HEK293 (cell line): ENCODE data around the gene MTMR10.

ENCODE experiments used
- CTCF ChIA-PET: fragments of 350-600 bp; formaldehyde crosslinking; extraction: SDS; loops from one replicate; lab custom pipeline; 2021; ENCODE audit warnings: antibody characterized with exemption; lab: Yijun Ruan, JAX
- POLR2A ChIA-PET: fragments of 300-600 bp; formaldehyde crosslinking; extraction: SDS; loops from one replicate; lab custom pipeline; 2020; ENCODE audit warnings: antibody characterized with exemption, inconsistent platforms; lab: Yijun Ruan, JAX
- H3K27ac ChIP-seq: fragments of 200-500 bp; sonication (Bioruptor generic); 2 replicates; pipeline ENCODE4 v1.5.1; 2014; ENCODE audit warnings: low read depth, low read length, control low read depth, inconsistent platforms; ENCODE audit errors: extremely low read depth
- H3K36me3 ChIP-seq, 2 experiments: fragments of 200-500 bp in 1 of 2; sonication (Bioruptor generic) in 1 of 2; 1 replicate in 1 of 2; 2 replicates in 1 of 2; pipeline ENCODE4 v1.5.1; 2014 to 2017; ENCODE audit warnings: inconsistent platforms in 2 of 2, low read length in 2 of 2; ENCODE audit not compliant: control insufficient read depth in 2 of 2, insufficient read depth in 1 of 2
- H3K4me1 ChIP-seq: fragments of 200-500 bp; sonication (Bioruptor generic); 2 replicates; pipeline ENCODE4 v1.5.1; 2014; ENCODE audit warnings: mild to moderate bottlenecking, low read length, inconsistent platforms; ENCODE audit not compliant: control insufficient read depth, insufficient read depth
- H3K4me3 ChIP-seq: 2 replicates; pipeline ENCODE4 v1.5.1; 2011; ENCODE audit warnings: low read depth, mild to moderate bottlenecking, control low read depth, low read length, moderate library complexity
- H3K9me3 ChIP-seq: fragments of 200-500 bp; sonication (Bioruptor generic); 2 replicates; pipeline ENCODE4 v1.5.1; 2014; ENCODE audit warnings: low read depth, low read length, inconsistent platforms; ENCODE audit not compliant: control insufficient read depth, insufficient read depth
- HOXA7 ChIP-seq: sonication (generic); formaldehyde crosslinking; IDR thresholded peaks from 2 replicates; pipeline ENCODE4 v1.8.1; 2022; ENCODE audit warnings: missing genetic modification reagents, borderline replicate concordance
- KLF8 ChIP-seq: fragments of 450-650 bp; formaldehyde crosslinking; IDR thresholded peaks from 2 replicates; pipeline ENCODE4 v1.5.1; 2016; ENCODE audit warnings: missing biosample characterization, missing genetic modification characterization
- PRDM10 ChIP-seq: fragments of 450-650 bp; formaldehyde crosslinking; IDR thresholded peaks from 2 replicates; pipeline ENCODE4 v1.5.1; 2016; ENCODE audit warnings: missing biosample characterization, missing genetic modification characterization
- SP2 ChIP-seq: fragments of 450-650 bp; formaldehyde crosslinking; IDR thresholded peaks from 2 replicates; pipeline ENCODE4 v1.5.1; 2016; ENCODE audit warnings: missing biosample characterization, missing genetic modification characterization
- ZBTB10 ChIP-seq: fragments of 450-650 bp; formaldehyde crosslinking; IDR thresholded peaks from 2 replicates; pipeline ENCODE4 v1.5.1; 2016; ENCODE audit warnings: missing biosample characterization, missing genetic modification characterization
- ZBTB20 ChIP-seq: fragments of 450-650 bp; formaldehyde crosslinking; IDR thresholded peaks from 2 replicates; pipeline ENCODE4 v1.5.1; 2016; ENCODE audit warnings: missing biosample characterization, missing genetic modification characterization
- ZBTB26 ChIP-seq: fragments of 450-650 bp; formaldehyde crosslinking; optimal IDR thresholded peaks from 2 replicates; pipeline ENCODE3; 2016; ENCODE audit warnings: missing biosample characterization, mild to moderate bottlenecking, missing genetic modification characterization
- ZBTB8A ChIP-seq: fragments of 450-650 bp; formaldehyde crosslinking; IDR thresholded peaks from 2 replicates; pipeline ENCODE4 v1.5.1; 2016; ENCODE audit warnings: missing biosample characterization, missing genetic modification characterization
- ZIC2 ChIP-seq: fragments of 450-650 bp; formaldehyde crosslinking; IDR thresholded peaks from 2 replicates; pipeline ENCODE4 v1.5.1; 2016; ENCODE audit warnings: missing biosample characterization, missing genetic modification characterization
- ZNF148 ChIP-seq: fragments of 450-650 bp; formaldehyde crosslinking; IDR thresholded peaks from 2 replicates; pipeline ENCODE4 v1.5.0; 2017; ENCODE audit warnings: missing biosample characterization, missing genetic modification characterization, borderline replicate concordance
- ZNF211 ChIP-seq: fragments of 450-650 bp; formaldehyde crosslinking; IDR thresholded peaks from 2 replicates; pipeline ENCODE4 v1.5.1; 2016; ENCODE audit warnings: low read depth, missing biosample characterization, missing genetic modification characterization
- ZNF335 ChIP-seq: fragments of 450-650 bp; formaldehyde crosslinking; conservative IDR thresholded peaks from 2 replicates; pipeline ENCODE4 v1.5.1; 2016; ENCODE audit warnings: missing biosample characterization, missing genetic modification characterization
- ZNF341 ChIP-seq: fragments of 450-650 bp; formaldehyde crosslinking; IDR thresholded peaks from 2 replicates; pipeline ENCODE4; 2016; ENCODE audit warnings: low read depth, missing biosample characterization, missing genetic modification characterization
- ZNF423 ChIP-seq: fragments of 450-650 bp; formaldehyde crosslinking; IDR thresholded peaks from 2 replicates; pipeline ENCODE4 v1.5.1; 2016; ENCODE audit warnings: missing biosample characterization, missing genetic modification characterization
- ZNF513 ChIP-seq: fragments of 450-650 bp; IDR thresholded peaks from 2 replicates; pipeline ENCODE4 v1.5.1; 2018; ENCODE audit warnings: missing biosample characterization, missing genetic modification characterization
- ZNF610 ChIP-seq: fragments of 450-650 bp; formaldehyde crosslinking; IDR thresholded peaks from 2 replicates; pipeline ENCODE4 v1.5.1; 2016; ENCODE audit warnings: missing biosample characterization, missing genetic modification characterization, borderline replicate concordance
- ZNF623 ChIP-seq: fragments of 450-650 bp; formaldehyde crosslinking; IDR thresholded peaks from 2 replicates; pipeline ENCODE4 v1.5.1; 2016; ENCODE audit warnings: missing biosample characterization, missing genetic modification characterization
- ZNF660 ChIP-seq: fragments of 450-650 bp; IDR thresholded peaks from 2 replicates; pipeline ENCODE4 v1.5.1; 2018; ENCODE audit warnings: missing biosample characterization, mild to moderate bottlenecking, missing genetic modification characterization
- ZNF692 ChIP-seq: fragments of 450-650 bp; formaldehyde crosslinking; IDR thresholded peaks from 2 replicates; pipeline ENCODE4 v1.5.1; 2016; ENCODE audit warnings: missing biosample characterization, missing genetic modification characterization
- ZNF76 ChIP-seq: fragments of 450-650 bp; formaldehyde crosslinking; IDR thresholded peaks from 2 replicates; pipeline ENCODE4; 2016; ENCODE audit warnings: low read depth, missing biosample characterization, missing genetic modification characterization, borderline replicate concordance
- ZNF776 ChIP-seq: fragments of 450-650 bp; formaldehyde crosslinking; IDR thresholded peaks from 2 replicates; pipeline ENCODE4 v1.5.0; 2017; ENCODE audit warnings: missing biosample characterization, missing genetic modification characterization, borderline replicate concordance
- ZNF791 ChIP-seq: fragments of 450-650 bp; formaldehyde crosslinking; IDR thresholded peaks from 2 replicates; pipeline ENCODE4 v1.5.1; 2016; ENCODE audit warnings: missing biosample characterization, missing genetic modification characterization

Gene MTMR10

GRCh38 chr15:30991255-30992235 lies at the start of gene MTMR10:
MTMR10 (minus strand) TSS chr15:30991628; CDS start chr15:30991506, 122 bp downstream.
- Histone ChIP-seq H3K36me3 (peaks cover 0 to 3% of the 10 kb centered on the region in 2 experiments; a peak in 1 of 3 replicates), H3K4me1 (no peaks in the 10 kb centered on the region; the same call in 1 of the 2 replicates), H3K9me3 (no peaks in the 10 kb centered on the region), H3K4me3 (peak within 1 kb of the TSS; percentile 80), H3K27ac (peak within 1 kb of the TSS; percentile 91)
- POLR2A ChIA-PET: interaction anchor here (1.0 to 1.4 kb wide), 4 partner anchors 48 to 137 kb away, joined by 3 read pairs; no protein-coding TSS in a partner anchor
- CTCF ChIA-PET: interaction anchor here (0.7 to 0.9 kb wide), 3 partner anchors 32 to 137 kb away, joined by 3 to 4 read pairs (median 3); no protein-coding TSS in a partner anchor
- TF ChIP-seq PRDM10 (tag by site-specific recombination): peak; percentile 51; the same call in 1 of the 2 replicates
- TF ChIP-seq ZIC2 (tag by site-specific recombination): peak; percentile 12; the same call in 1 of the 2 replicates
- no peak for TF ChIP-seq ZNF791 (tag by site-specific recombination)
- peak; percentile 79; the same call in 1 of the 2 replicates for TF ChIP-seq KLF8 (tag by site-specific recombination)
- TF ChIP-seq ZNF341 (tag by site-specific recombination): peak; percentile 74
- peak; percentile 82 for TF ChIP-seq ZBTB20
- peak; percentile 95 for TF ChIP-seq ZBTB8A (tag by site-specific recombination)
- 0 out of 2 replicates have a peak, but pooled peaks have one; percentile 9 for TF ChIP-seq ZNF423 (tag by site-specific recombination)
- no peak for TF ChIP-seq ZNF211 (tag by site-specific recombination)
- peak; percentile 80 for TF ChIP-seq ZBTB26 (tag by site-specific recombination)
- TF ChIP-seq ZNF335 (tag by site-specific recombination): peak; percentile 77
- TF ChIP-seq ZNF513 (tag by site-specific recombination): no peak
- TF ChIP-seq ZNF623: no peak
- TF ChIP-seq ZNF610 (tag by site-specific recombination): no peak
- no peak for TF ChIP-seq HOXA7
- no peak for TF ChIP-seq ZNF776 (tag by site-specific recombination)
- no peak for TF ChIP-seq ZNF148 (tag by site-specific recombination)
- TF ChIP-seq ZNF692 (tag by site-specific recombination): 0 out of 2 replicates have a peak, but pooled peaks have one; percentile 31
- TF ChIP-seq SP2: peak; percentile 56
- peak; percentile 37; the same call in 1 of the 2 replicates for TF ChIP-seq ZNF76 (tag by site-specific recombination)
- TF ChIP-seq ZBTB10 (tag by site-specific recombination): 0 out of 2 replicates have a peak, but pooled peaks have one; percentile 26
- 0 out of 2 replicates have a peak, but pooled peaks have one; percentile 26 for TF ChIP-seq ZNF660
